Activated naive CD8-positive, alpha-beta T cell treated with anti-CD3 and anti-CD28 coated beads, Interleukin-2, amount 10 ng/mL, durations not matched to agents 7 days and 5 days (primary cell): ENCODE data around the gene METTL14. TPM values are rescaled to one million over a fixed set of nuclear protein-coding genes. Genes with fewer than 3 reads are reported as not detected.

ENCODE experiments used
- ATAC-seq: fragments of 150-1000 bp; cut with Tn5 transposase; one replicate; pipeline ENCODE4 v1.10.0; 2021; ENCODE audit warnings: low read depth, moderate library complexity
- POLR2A ChIA-PET: fragments of 350-600 bp; sonication (Branson Sonifier 250); formaldehyde crosslinking; loops from one replicate; lab custom pipeline; 2021; ENCODE audit warnings: antibody characterized with exemption; lab: Charles Lee
- DNase-seq: peaks from one replicate; pipeline ENCODE4 v3.0.0; 2021
- H3K27ac Mint-ChIP-seq: one replicate; pipeline ENCODE4 v1.8.0; 2022; ENCODE audit warnings: mild to moderate bottlenecking, mixed read lengths
- H3K27me3 Mint-ChIP-seq: one replicate; pipeline ENCODE4 v1.8.0; 2022; ENCODE audit warnings: mild to moderate bottlenecking, moderate library complexity, mixed read lengths
- H3K36me3 Mint-ChIP-seq: one replicate; pipeline ENCODE4 v1.8.0; 2021; ENCODE audit warnings: mild to moderate bottlenecking, mixed read lengths
- H3K4me1 Mint-ChIP-seq: one replicate; pipeline ENCODE4 v1.8.0; 2021; ENCODE audit warnings: mixed read lengths
- H3K4me3 Mint-ChIP-seq: one replicate; pipeline ENCODE4 v1.8.0; 2022; ENCODE audit warnings: mild to moderate bottlenecking, moderate library complexity, mixed read lengths
- H3K9me3 Mint-ChIP-seq: one replicate; pipeline ENCODE4 v1.8.0; 2021; ENCODE audit warnings: mixed read lengths
- total RNA-seq, 2 experiments: library from RNA; stranded (reverse); gene quantifications; one replicate each; pipeline ENCODE4 v1.2.3, GENCODE V29; 2021

Gene METTL14
- total RNA-seq, 2 experiments from 2014 or later = 53.1 to 55.4 TPM

- no peaks in the 10 kb centered on the region for H3K9me3 Mint-ChIP-seq
- no peaks in the 10 kb centered on the region for H3K27me3 Mint-ChIP-seq
- peaks cover 8% of the 10 kb centered on the region for H3K36me3 Mint-ChIP-seq
- POLR2A ChIA-PET = no interaction called here
- peaks cover 6% of the 10 kb centered on the region for H3K4me1 Mint-ChIP-seq
- DNase-seq (no peak), ATAC-seq (no peak)
- no peak overlapping the region for H3K4me3 Mint-ChIP-seq
- no peak overlapping the region for H3K27ac Mint-ChIP-seq
Observed at GRCh38 chr4:118756958-118757357, 71.8 kb downstream of the METTL14 start.

- Mint-ChIP-seq H3K27me3 (no peaks in the 10 kb centered on the region), H3K4me1 (peaks cover 6% of the 10 kb centered on the region), H3K9me3 (no peaks in the 10 kb centered on the region), H3K36me3 (peaks cover 8% of the 10 kb centered on the region), H3K27ac (no peak overlapping the region), H3K4me3 (no peak overlapping the region)
- POLR2A ChIA-PET = no interaction called here
- ATAC-seq (no peak), DNase-seq (no peak)
Observed at GRCh38 chr4:118757761-118758251, 72.6 kb downstream of the METTL14 start.

- Mint-ChIP-seq H3K4me1 (peaks cover 6% of the 10 kb centered on the region), H3K27ac (no peak overlapping the region), H3K9me3 (no peaks in the 10 kb centered on the region), H3K27me3 (no peaks in the 10 kb centered on the region), H3K4me3 (no peak overlapping the region), H3K36me3 (peaks cover 8% of the 10 kb centered on the region)
- POLR2A ChIA-PET = no interaction called here
- ATAC-seq = no peak
- no peak for DNase-seq
Observed at GRCh38 chr4:118758293-118758692, 73.1 kb downstream of the METTL14 start.

DNA sequence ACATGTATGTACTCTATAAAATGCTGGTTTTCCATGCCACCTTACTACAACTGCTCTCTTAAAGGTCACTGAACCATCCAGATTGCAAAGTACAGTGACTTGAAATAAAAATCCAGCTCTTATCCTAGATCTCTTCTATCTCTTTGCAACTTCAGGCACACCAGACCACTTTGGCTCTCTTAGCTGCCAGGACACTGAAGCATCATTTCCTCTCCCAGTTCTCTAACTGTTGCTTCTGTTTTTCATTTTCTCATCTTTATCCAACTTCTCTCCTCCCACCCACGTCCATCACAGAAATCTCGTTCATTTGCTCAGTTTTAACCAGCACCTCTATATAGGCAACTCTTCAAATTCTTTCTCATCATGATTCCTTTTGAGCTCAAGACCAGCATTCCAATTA is 74.3 kb downstream of the METTL14 start:
- peaks cover 6% of the 10 kb centered on the region for H3K4me1 Mint-ChIP-seq
- POLR2A ChIA-PET = no interaction called here
- H3K36me3 Mint-ChIP-seq = peaks cover 13% of the 10 kb centered on the region
- no peaks in the 10 kb centered on the region for H3K9me3 Mint-ChIP-seq
- no peak overlapping the region for H3K4me3 Mint-ChIP-seq
- ATAC-seq = no peak
- H3K27ac Mint-ChIP-seq = no peak overlapping the region
- no peaks in the 10 kb centered on the region for H3K27me3 Mint-ChIP-seq
- no peak for DNase-seq

DNA sequence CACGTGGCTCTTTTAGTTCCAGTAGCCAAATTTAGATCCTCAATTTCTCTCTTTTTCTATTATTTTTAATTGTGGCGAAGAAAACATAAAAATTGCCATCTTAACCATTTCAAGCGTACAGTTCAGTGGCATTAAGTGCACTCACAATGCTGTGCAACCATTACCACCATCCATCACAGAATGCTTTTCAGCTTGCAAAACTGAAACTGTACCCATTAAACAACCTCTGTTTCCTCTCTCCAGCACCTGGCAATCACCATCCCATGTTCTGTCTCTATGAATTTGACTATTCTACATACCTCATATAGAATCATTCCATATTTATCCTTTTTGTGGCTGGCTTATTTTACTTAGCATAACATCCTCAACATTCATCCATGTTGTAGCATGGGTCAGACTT is 74.9 kb downstream of the METTL14 start:
- DNase-seq (no peak), ATAC-seq (no peak)
- no peaks in the 10 kb centered on the region for H3K9me3 Mint-ChIP-seq
- no peak overlapping the region for H3K27ac Mint-ChIP-seq
- no peak overlapping the region for H3K4me3 Mint-ChIP-seq
- peaks cover 6% of the 10 kb centered on the region for H3K4me1 Mint-ChIP-seq
- no peaks in the 10 kb centered on the region for H3K27me3 Mint-ChIP-seq
- H3K36me3 Mint-ChIP-seq = peaks cover 13% of the 10 kb centered on the region
- POLR2A ChIA-PET = no interaction called here

GRCh38 chr4:118760493-118760892 is 75.3 kb downstream of the METTL14 start:
- POLR2A ChIA-PET = no interaction called here
- Mint-ChIP-seq H3K4me1 (peaks cover 6% of the 10 kb centered on the region), H3K36me3 (peaks cover 13% of the 10 kb centered on the region), H3K27me3 (no peaks in the 10 kb centered on the region), H3K9me3 (no peaks in the 10 kb centered on the region), H3K4me3 (no peak overlapping the region), H3K27ac (no peak overlapping the region)
- DNase-seq = no peak
- ATAC-seq = no peak

DNA sequence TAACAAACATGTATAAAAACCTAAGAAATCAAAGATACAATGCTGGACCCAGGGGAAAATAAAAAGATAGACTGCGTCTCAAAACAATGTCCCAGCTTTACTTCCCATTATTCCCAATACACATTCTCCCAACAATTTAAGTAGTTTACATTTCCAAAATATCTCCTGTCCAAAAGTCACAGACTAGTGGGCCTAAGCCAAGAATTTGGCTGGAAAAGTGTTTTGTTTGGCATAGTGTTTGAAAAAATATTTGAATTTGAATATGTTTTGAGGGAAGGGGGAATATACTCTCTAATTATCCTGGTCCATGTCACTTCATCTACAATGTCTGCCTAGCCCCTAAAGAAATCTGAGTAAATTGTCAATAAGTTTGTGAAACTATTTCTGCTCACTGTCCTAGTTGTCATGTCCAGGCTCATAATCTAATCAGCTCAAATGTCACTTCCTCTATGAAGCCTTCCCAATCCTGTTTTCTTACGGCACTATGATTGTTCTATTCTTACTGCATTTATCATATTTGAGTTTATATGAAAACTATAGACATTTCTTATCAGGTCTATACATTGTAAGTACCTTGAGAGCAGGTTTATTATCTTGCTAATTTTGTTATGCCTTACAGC is 76.3 kb downstream of the METTL14 start:
- DNase-seq (no peak), ATAC-seq (no peak)
- Mint-ChIP-seq H3K27ac (no peak overlapping the region), H3K4me3 (no peak overlapping the region), H3K36me3 (peaks cover 14% of the 10 kb centered on the region), H3K27me3 (no peaks in the 10 kb centered on the region), H3K9me3 (no peaks in the 10 kb centered on the region), H3K4me1 (peaks cover 6% of the 10 kb centered on the region)
- POLR2A ChIA-PET = no interaction called here

GRCh38 chr4:118762155-118762554 is 77.0 kb downstream of the METTL14 start:
- Mint-ChIP-seq H3K4me3 (no peak overlapping the region), H3K27me3 (no peaks in the 10 kb centered on the region), H3K27ac (no peak overlapping the region), H3K4me1 (peaks cover 6% of the 10 kb centered on the region), H3K36me3 (peaks cover 20% of the 10 kb centered on the region), H3K9me3 (no peaks in the 10 kb centered on the region)
- POLR2A ChIA-PET = no interaction called here
- ATAC-seq = no peak
- no peak for DNase-seq

DNA sequence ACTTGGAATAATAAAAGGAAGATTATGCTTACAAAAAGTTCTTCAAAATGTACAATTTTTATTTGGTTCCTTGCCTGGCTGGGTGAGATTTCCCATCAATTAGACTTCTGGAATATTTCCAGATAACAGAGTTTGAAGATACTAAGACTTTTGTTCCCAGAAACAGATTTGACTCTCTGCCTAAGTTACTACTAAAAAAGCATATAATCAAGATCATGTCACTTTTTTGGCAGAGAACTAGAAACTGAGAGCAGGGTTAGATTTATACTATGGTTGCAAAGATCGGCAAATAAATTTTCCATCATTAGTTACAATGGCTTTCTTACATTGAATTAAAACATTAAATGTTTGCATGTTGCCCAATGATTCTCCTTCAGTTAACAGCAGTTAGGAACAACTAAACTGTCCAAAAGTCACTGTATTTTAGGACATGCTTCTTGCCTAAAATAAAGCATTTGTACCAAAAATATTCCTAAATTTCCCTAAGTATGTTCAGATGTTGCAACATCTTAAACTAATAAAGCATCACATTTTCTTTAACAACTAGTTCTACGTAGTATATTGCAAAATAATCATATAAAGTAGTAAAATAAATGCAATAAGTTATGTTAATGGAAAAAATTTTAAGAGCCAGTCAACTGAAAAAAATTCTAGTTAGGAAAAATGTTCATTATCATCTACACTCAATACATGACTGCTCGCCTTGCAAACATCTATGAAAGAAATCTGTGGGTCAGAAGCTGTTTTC is 77.7 kb downstream of the METTL14 start:
- Mint-ChIP-seq H3K27me3 (no peaks in the 10 kb centered on the region), H3K4me3 (no peak overlapping the region), H3K9me3 (no peaks in the 10 kb centered on the region), H3K4me1 (peaks cover 6% of the 10 kb centered on the region), H3K36me3 (peaks cover 20% of the 10 kb centered on the region), H3K27ac (no peak overlapping the region)
- DNase-seq (no peak), ATAC-seq (no peak)
- POLR2A ChIA-PET = no interaction called here

Other genes with a start within 250 kb of the METTL14 start
- 10 to 100 TPM; 26.2 to 28.4 TPM for gene SEC24D, start 150.7 kb downstream of the METTL14 start, total RNA-seq
- gene SYNPO2, start 203.5 kb downstream of the METTL14 start, total RNA-seq = 1 to 10 TPM in 1 of 2 experiments, under 1 TPM in 1; 0.96 to 1.2 TPM